ENCODE results near the gene SLC11A1. TPM values are rescaled to one million over a fixed set of nuclear protein-coding genes. Genes with fewer than 3 reads are reported as not detected.

The SLC11A1 gene
- total and polyA plus RNA-seq, 2 of the 4 experiments (the other 2 are of a cell fraction): under 0.01 to 0.07 TPM

- no peaks in the 10 kb centered on the region for H3K9me1 ChIP-seq (ENCODE audit: insufficient read depth, low read length)
- H3K27me3 ChIP-seq (ENCODE audit: control insufficient read depth, insufficient read depth, low read length): peaks cover 11% of the 10 kb centered on the region
- H3K4ac ChIP-seq (ENCODE audit: low read depth, low read length): no peak overlapping the region
- H4K20me1 ChIP-seq (ENCODE audit: insufficient read depth, low read length): no peaks in the 10 kb centered on the region
- peak overlapping the region; percentile 77 for H3K4me2 ChIP-seq (ENCODE audit: low read depth, low read length)
- POLR2A ChIA-PET (ENCODE audit: unreplicated experiment): no interaction called here
- no TSS peak for BruUV-seq (replicated peaks)
- CTCF ChIA-PET: no interaction called here
- H3K56ac ChIP-seq (ENCODE audit: extremely low read depth, insufficient read depth, low read length): no peak overlapping the region
- peak overlapping the region; percentile 73 for H2AK9ac ChIP-seq (replicated peaks; ENCODE audit: low read depth, low read length, poor library complexity)
- H2AK5ac ChIP-seq (ENCODE audit: low read depth, low read length): no peak overlapping the region; the same call in 1 of the 2 replicates
- in situ Hi-C loops (cut with MboI; ENCODE audit: low sequenced_read_pairs) (loop anchor here (5.0 kb wide), 1 partner anchor 79 kb away; no protein-coding TSS in a partner anchor), dilution Hi-C loops (cut with HindIII; ENCODE audit: low sequenced_read_pairs, unreplicated experiment) (no loop called here), intact Hi-C loops (cut with micrococcal nuclease) (no loop called here)
- ATAC-seq (ENCODE audit: low read depth): no peak
- peaks cover 2% of the 10 kb centered on the region for H3K4me1 ChIP-seq (ENCODE audit: control insufficient read depth, insufficient read depth, low read length)
- TF ChIP-seq MXI1 (IDR thresholded peaks at IDR 0.05; ENCODE audit: borderline replicate concordance, low read depth, low read length) (no peak), FOS (IDR thresholded peaks at IDR 0.05; ENCODE audit: low read depth, low read length) (no peak), RAD21 (IDR thresholded peaks at IDR 0.05; ENCODE audit: low read length) (no peak), POLR2A (IDR thresholded peaks at IDR 0.05; ENCODE audit: low read depth, low read length) (no peak), BHLHE40 (IDR thresholded peaks at IDR 0.05; ENCODE audit: low read depth, low read length) (no peak), RFX5 (IDR thresholded peaks at IDR 0.05; ENCODE audit: low read depth, low read length) (no peak)
- H3K18ac ChIP-seq (ENCODE audit: low read depth, low read length): no peak overlapping the region
- H3K23ac ChIP-seq (ENCODE audit: low read depth, low read length): no peak overlapping the region
- H2BK120ac ChIP-seq (ENCODE audit: low read depth, low read length): no peak overlapping the region
- H4K5ac ChIP-seq (ENCODE audit: low read depth, low read length): no peak overlapping the region
- no peak for DNase-seq
- H2BK15ac ChIP-seq (ENCODE audit: low read depth, low read length): no peak overlapping the region
- H2AFZ ChIP-seq (replicated peaks; ENCODE audit: low read length, poor library complexity): peak overlapping the region; percentile 96
- H4K91ac ChIP-seq (ENCODE audit: insufficient read depth, low read depth, low read length): no peak overlapping the region
- H4K8ac ChIP-seq (ENCODE audit: low read depth in 2 of 2, low read length in 2 of 2): peak overlapping the region in 1 of 2 experiments; percentile 65; a peak in 1 of 4 replicates
- H3K9me3 ChIP-seq (ENCODE audit: control insufficient read depth, insufficient read depth, low read length): no peaks in the 10 kb centered on the region
- no peak overlapping the region for H3K14ac ChIP-seq (replicated peaks; ENCODE audit: low read depth, low read length)
- H2BK20ac ChIP-seq (ENCODE audit: low read depth, low read length): no peak overlapping the region
- H3K79me1 ChIP-seq (ENCODE audit: low read depth in 1 of 2, low read length in 2 of 2): no peaks in the 10 kb centered on the region
- 80% methylated on average over 8 of the region's 23 CpGs; no CpG with 5 or more reads in 1 of the 2 experiments for WGBS, 2 experiments (ENCODE audit: extremely low coverage in 2 of 2, insufficient read length in 1 of 2)
- no peak overlapping the region for H3K4me3 ChIP-seq (ENCODE audit: insufficient read depth, low read depth, low read length)
- no peak overlapping the region for H3K9ac ChIP-seq (ENCODE audit: low read depth, low read length)
- H2BK5ac ChIP-seq (ENCODE audit: low read depth, low read length, poor library complexity, severe bottlenecking): no peak overlapping the region
- no peak overlapping the region for H3K27ac ChIP-seq (ENCODE audit: insufficient read depth, low read length)
- H3K36me3 ChIP-seq (ENCODE audit: control insufficient read depth, insufficient read depth, low read length): no peaks in the 10 kb centered on the region
These were observed 4.7 kb downstream of the SLC11A1 start for GRCh38 chr2:218386505-218387368.
